ENCODE measurements around the gene TRAF3IP1. TPM values are rescaled to one million over a fixed set of nuclear protein-coding genes. Genes with fewer than 3 reads are reported as not detected.
"Not testable (repeated sequence)": the region's sequence is repeated elsewhere in the genome, so short reads cannot be mapped to it uniquely, and the experiment has no call there.

Gene TRAF3IP1
- total and polyA plus RNA-seq, 3 donors from 2014 or later, result 22.1 to 40.9 (median 38.0) TPM

- H3K4me1 ChIP-seq, result no peaks in the 10 kb centered on the region
- DNase-seq, result no peak
- intact Hi-C loops (cut with DNase I; ENCODE audit: low total_unique reads), result no loop called here
- H3K27ac ChIP-seq, result no peak overlapping the region
- H3K9me3 ChIP-seq, result no peaks in the 10 kb centered on the region
- H3K4me3 ChIP-seq, result no peak overlapping the region
- TF ChIP-seq CTCF (IDR thresholded peaks at IDR 0.05) (no peak), POLR2A (IDR thresholded peaks at IDR 0.05) (no peak)
- no peaks in the 10 kb centered on the region for H3K36me3 ChIP-seq (ENCODE audit: low read depth, missing control alignments)
- no peaks in the 10 kb centered on the region for H3K27me3 ChIP-seq
- 86 to 100% methylated on average over 2 of the region's 2 CpGs for WGBS, 2 donors
Measured at GRCh38 chr2:238308177-238308576, 12.1 kb upstream of the TRAF3IP1 start.

GRCh38 chr2:238310721-238311120 is 9.6 kb upstream of the TRAF3IP1 start:
- intact Hi-C loops (cut with DNase I; ENCODE audit: low total_unique reads), result not testable (repeated sequence)
- WGBS, 2 donors, result 89 to 90% methylated on average over 14 of the region's 14 CpGs

GRCh38 chr2:238313289-238313990 is 6.9 kb upstream of the TRAF3IP1 start:
- H3K27ac ChIP-seq, result no peak overlapping the region
- H3K4me1 ChIP-seq, result no peaks in the 10 kb centered on the region
- H3K36me3 ChIP-seq (ENCODE audit: low read depth, missing control alignments), result no peaks in the 10 kb centered on the region
- H3K27me3 ChIP-seq, result no peaks in the 10 kb centered on the region
- intact Hi-C loops (cut with DNase I; ENCODE audit: low total_unique reads), result no loop called here
- no peak for DNase-seq
- H3K4me3 ChIP-seq, result no peak overlapping the region
- no peaks in the 10 kb centered on the region for H3K9me3 ChIP-seq
- WGBS, 2 donors, result 89 to 99% methylated on average over 7 to 8 of the region's 8 CpGs
- TF ChIP-seq CTCF (IDR thresholded peaks at IDR 0.05) (no peak), POLR2A (IDR thresholded peaks at IDR 0.05) (no peak)

More at GRCh38 chr2:238310721-238311120, 9.6 kb upstream of the TRAF3IP1 start:
- H3K4me3 ChIP-seq; H3K27ac ChIP-seq; H3K27me3 ChIP-seq; DNase-seq; H3K4me1 ChIP-seq; H3K36me3 ChIP-seq (ENCODE audit: low read depth, missing control alignments); H3K9me3 ChIP-seq: not testable (repeated sequence)

- intact Hi-C loops (cut with DNase I; ENCODE audit: low total_unique reads), result no loop called here
- Histone ChIP-seq H3K4me3 (no peak overlapping the region), H3K27me3 (no peaks in the 10 kb centered on the region), H3K9me3 (no peaks in the 10 kb centered on the region), H3K27ac (no peak overlapping the region), H3K36me3 (ENCODE audit: low read depth, missing control alignments) (no peaks in the 10 kb centered on the region), H3K4me1 (no peaks in the 10 kb centered on the region)
- no peak for DNase-seq
- 53 to 75% methylated on average over 2 of the region's 2 CpGs for WGBS, 2 donors
- no peak for TF ChIP-seq CTCF (IDR thresholded peaks at IDR 0.05)
- no peak for TF ChIP-seq POLR2A (IDR thresholded peaks at IDR 0.05)
Measured at GRCh38 chr2:238313991-238314350, 6.3 kb upstream of the TRAF3IP1 start.

GRCh38 chr2:238314576-238314975 is 5.7 kb upstream of the TRAF3IP1 start:
- no peak for DNase-seq
- H3K4me1 ChIP-seq, result no peaks in the 10 kb centered on the region
- H3K9me3 ChIP-seq, result no peaks in the 10 kb centered on the region
- H3K4me3 ChIP-seq, result no peak overlapping the region
- no peak overlapping the region for H3K27ac ChIP-seq
- intact Hi-C loops (cut with DNase I; ENCODE audit: low total_unique reads), result no loop called here
- WGBS, 2 donors, result 96 to 100% methylated on average over 4 to 7 of the region's 8 CpGs
- TF ChIP-seq CTCF (IDR thresholded peaks at IDR 0.05), result no peak
- TF ChIP-seq POLR2A (IDR thresholded peaks at IDR 0.05), result no peak
- no peaks in the 10 kb centered on the region for H3K36me3 ChIP-seq (ENCODE audit: low read depth, missing control alignments)
- H3K27me3 ChIP-seq, result no peaks in the 10 kb centered on the region

Data from testis (tissue), 3 donors.